HEK293 (cell line): Measurements from ENCODE around the gene CCDC77.

Experiments
- KLF1 ChIP-seq: fragments of 450-650 bp; formaldehyde crosslinking; IDR thresholded peaks from 2 replicates; pipeline ENCODE4 v1.5.1; 2016; ENCODE audit warnings: missing biosample characterization, missing genetic modification characterization
- ZBTB8A ChIP-seq: fragments of 450-650 bp; formaldehyde crosslinking; IDR thresholded peaks from 2 replicates; pipeline ENCODE4 v1.5.1; 2016; ENCODE audit warnings: missing biosample characterization, missing genetic modification characterization
- ZFP69B ChIP-seq: fragments of 450-650 bp; formaldehyde crosslinking; IDR thresholded peaks from 2 replicates; pipeline ENCODE4 v1.5.1; 2016; ENCODE audit warnings: missing biosample characterization, missing genetic modification characterization
- ZNF2 ChIP-seq: fragments of 450-650 bp; formaldehyde crosslinking; IDR thresholded peaks from 2 replicates; pipeline ENCODE4 v1.5.1; 2016; ENCODE audit warnings: missing biosample characterization, missing genetic modification characterization
- ZNF335 ChIP-seq: fragments of 450-650 bp; formaldehyde crosslinking; conservative IDR thresholded peaks from 2 replicates; pipeline ENCODE4 v1.5.1; 2016; ENCODE audit warnings: missing biosample characterization, missing genetic modification characterization
- ZNF792 ChIP-seq: fragments of 450-650 bp; formaldehyde crosslinking; IDR thresholded peaks from 2 replicates; pipeline ENCODE4 v1.5.1; 2016; ENCODE audit warnings: missing biosample characterization, missing genetic modification characterization
- TF ChIP-seq, protein P1 (sequence below): fragments of 450-650 bp; formaldehyde crosslinking; IDR thresholded peaks from 2 replicates; pipeline ENCODE4 v1.5.1; 2016; ENCODE audit warnings: missing biosample characterization, missing genetic modification characterization

DNA sequence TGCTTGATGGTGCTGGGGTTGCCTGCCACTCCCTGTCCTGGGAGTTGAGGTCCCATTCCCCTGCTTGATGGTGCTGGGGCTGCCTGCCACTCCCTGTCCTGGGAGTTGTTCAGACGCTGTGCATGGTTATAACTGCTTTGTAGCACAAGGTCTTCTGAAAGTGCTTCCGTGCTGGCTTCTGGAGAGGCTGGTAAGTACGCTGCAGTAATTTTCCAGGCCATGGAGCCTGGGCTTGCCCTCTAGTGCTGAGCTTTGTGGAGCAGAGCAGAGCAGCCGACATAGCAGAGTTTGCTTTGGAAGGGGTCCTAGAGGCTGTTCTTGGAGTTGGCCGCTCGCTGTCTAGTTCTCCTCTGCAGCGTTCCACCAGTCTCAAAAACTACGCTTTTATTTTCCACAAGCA, 64.6 kb downstream of the CCDC77 start:
- TF ChIP-seq, protein P1, sequence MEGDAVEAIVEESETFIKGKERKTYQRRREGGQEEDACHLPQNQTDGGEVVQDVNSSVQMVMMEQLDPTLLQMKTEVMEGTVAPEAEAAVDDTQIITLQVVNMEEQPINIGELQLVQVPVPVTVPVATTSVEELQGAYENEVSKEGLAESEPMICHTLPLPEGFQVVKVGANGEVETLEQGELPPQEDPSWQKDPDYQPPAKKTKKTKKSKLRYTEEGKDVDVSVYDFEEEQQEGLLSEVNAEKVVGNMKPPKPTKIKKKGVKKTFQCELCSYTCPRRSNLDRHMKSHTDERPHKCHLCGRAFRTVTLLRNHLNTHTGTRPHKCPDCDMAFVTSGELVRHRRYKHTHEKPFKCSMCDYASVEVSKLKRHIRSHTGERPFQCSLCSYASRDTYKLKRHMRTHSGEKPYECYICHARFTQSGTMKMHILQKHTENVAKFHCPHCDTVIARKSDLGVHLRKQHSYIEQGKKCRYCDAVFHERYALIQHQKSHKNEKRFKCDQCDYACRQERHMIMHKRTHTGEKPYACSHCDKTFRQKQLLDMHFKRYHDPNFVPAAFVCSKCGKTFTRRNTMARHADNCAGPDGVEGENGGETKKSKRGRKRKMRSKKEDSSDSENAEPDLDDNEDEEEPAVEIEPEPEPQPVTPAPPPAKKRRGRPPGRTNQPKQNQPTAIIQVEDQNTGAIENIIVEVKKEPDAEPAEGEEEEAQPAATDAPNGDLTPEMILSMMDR (tag by site-specific recombination): no peak
- TF ChIP-seq ZFP69B (tag by site-specific recombination) (no peak), ZNF2 (no peak), KLF1 (tag by site-specific recombination) (no peak), ZNF792 (tag by site-specific recombination) (no peak), ZNF335 (tag by site-specific recombination) (no peak), ZBTB8A (tag by site-specific recombination) (no peak)
